ENCODE measurements around the gene DNAJC7. TPM values are rescaled to one million over a fixed set of nuclear protein-coding genes. Genes with fewer than 3 reads are reported as not detected.

The DNAJC7 gene
- total RNA-seq, 6 experiments from 2014 or later = 85.0 to 115 (median 100) TPM

DNA sequence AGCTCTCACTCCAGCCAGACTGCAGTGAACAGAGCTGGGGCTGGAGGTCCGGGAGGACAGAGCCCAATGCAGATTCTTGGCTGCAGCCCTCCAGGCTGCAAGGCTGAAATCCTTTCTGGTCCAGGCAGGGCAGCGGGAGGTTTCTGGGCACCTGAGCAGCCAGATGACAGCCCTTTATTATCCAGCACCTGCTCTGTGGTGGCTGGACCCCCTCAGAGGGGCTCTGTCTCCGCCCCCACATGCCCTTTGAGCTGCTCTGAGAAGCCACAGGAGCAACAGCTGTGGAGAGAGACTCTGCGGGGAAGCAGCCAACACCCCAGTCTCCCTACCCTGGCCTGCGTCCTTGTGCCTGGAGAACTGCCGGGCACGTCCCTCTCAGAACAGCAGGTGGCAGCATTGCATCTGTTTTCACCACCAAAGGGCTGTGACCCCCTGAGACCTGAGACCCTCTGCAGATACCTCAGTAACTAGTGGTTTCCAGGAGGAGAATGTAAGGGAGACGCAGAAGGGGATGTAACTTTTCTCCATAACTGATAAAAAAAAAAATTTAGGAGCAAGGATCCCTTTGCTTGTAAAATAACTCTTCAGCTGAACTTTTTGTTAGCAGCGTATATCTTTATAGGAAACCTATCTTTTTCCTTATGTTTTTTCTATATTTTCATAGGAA lies 54.3 kb downstream of the DNAJC7 start:
- Mint-ChIP-seq H3K27me3 (ENCODE audit: insufficient read depth) (peaks cover 9% of the 10 kb centered on the region), H3K4me3 (no peak overlapping the region), H3K4me1 (ENCODE audit: low read depth) (peaks cover 30% of the 10 kb centered on the region), H3K36me3 (ENCODE audit: low read depth) (peaks cover 5% of the 10 kb centered on the region), H3K27ac (no peak overlapping the region), H3K9me3 (no peaks in the 10 kb centered on the region)
- peak; percentile 48 for DNase-seq
- TF ChIP-seq, protein P1, sequence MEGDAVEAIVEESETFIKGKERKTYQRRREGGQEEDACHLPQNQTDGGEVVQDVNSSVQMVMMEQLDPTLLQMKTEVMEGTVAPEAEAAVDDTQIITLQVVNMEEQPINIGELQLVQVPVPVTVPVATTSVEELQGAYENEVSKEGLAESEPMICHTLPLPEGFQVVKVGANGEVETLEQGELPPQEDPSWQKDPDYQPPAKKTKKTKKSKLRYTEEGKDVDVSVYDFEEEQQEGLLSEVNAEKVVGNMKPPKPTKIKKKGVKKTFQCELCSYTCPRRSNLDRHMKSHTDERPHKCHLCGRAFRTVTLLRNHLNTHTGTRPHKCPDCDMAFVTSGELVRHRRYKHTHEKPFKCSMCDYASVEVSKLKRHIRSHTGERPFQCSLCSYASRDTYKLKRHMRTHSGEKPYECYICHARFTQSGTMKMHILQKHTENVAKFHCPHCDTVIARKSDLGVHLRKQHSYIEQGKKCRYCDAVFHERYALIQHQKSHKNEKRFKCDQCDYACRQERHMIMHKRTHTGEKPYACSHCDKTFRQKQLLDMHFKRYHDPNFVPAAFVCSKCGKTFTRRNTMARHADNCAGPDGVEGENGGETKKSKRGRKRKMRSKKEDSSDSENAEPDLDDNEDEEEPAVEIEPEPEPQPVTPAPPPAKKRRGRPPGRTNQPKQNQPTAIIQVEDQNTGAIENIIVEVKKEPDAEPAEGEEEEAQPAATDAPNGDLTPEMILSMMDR (IDR thresholded peaks at IDR 0.05) = peak; percentile 91

DNA sequence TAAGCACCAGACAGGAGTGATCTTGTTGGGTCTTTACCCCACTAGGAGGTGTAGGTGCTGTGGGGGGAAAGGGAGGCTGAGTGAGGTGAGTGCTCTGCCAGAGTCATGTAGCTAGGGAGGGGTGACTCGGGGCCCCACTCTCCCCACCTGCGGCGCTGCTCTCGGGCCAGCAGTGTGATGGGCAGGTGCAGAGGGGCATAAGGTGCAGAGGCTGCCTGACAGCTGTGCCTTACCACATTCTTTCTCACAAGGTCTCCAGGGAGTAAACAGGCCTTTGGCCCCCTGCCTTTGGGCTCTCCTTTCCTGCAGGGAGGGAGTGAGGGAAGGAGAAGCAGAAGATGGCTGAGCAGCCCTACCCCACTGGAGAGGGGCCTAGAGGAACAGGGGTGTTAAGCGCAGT lies 55.1 kb downstream of the DNAJC7 start:
- Mint-ChIP-seq H3K27ac (no peak overlapping the region), H3K4me1 (ENCODE audit: low read depth) (peaks cover 35% of the 10 kb centered on the region), H3K9me3 (no peaks in the 10 kb centered on the region), H3K4me3 (no peak overlapping the region), H3K36me3 (ENCODE audit: low read depth) (no peaks in the 10 kb centered on the region), H3K27me3 (ENCODE audit: insufficient read depth) (peaks cover 6% of the 10 kb centered on the region)
- TF ChIP-seq, protein P1 (IDR thresholded peaks at IDR 0.05) = no peak
- DNase-seq = no peak

DNA sequence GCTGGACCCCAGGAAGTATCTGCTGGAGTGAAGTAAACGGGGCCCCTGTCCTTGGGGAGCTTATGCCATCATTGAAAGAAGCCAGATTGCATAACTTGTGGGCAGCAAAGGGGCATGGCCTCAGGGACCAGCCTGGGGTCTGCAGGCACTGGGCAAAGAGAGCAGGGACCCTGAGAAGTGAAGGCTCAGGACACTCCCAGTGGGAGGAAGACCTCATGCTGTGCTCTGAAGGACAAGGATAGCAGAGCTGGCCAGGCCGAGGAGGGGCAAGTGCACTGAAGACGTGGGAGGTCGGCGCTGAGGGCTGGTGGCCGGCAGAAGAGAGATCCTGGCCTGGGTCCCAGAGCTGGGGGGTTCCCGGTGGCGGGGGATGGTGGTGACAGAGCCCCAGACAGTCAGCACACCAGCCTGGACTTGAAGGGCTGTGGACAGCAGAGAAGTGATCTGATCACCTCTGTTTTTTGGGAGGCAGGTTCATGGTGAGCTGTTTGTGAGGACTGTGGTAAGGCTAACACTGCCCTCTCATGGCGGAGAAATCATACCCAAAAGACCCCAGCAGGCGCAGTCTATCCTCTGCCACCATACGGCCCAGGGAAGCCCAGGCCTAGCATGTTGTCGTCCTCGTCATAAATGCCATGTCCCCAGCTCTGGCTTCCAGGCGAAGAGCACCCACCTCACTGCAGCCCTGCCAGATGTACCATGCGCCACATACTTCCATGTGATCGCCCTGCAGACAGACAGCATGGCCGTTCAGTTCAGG lies 57.7 kb downstream of the DNAJC7 start:
- H3K36me3 Mint-ChIP-seq (ENCODE audit: low read depth) = no peaks in the 10 kb centered on the region
- peaks cover 24% of the 10 kb centered on the region for H3K4me1 Mint-ChIP-seq (ENCODE audit: low read depth)
- peak; percentile 54 for DNase-seq
- TF ChIP-seq, protein P1 (IDR thresholded peaks at IDR 0.05) = peak; percentile 70
- H3K4me3 Mint-ChIP-seq = no peak overlapping the region
- no peak overlapping the region; the same call in 1 of the 2 replicates for H3K27ac Mint-ChIP-seq
- H3K9me3 Mint-ChIP-seq = no peaks in the 10 kb centered on the region
- peaks cover 3% of the 10 kb centered on the region for H3K27me3 Mint-ChIP-seq (ENCODE audit: insufficient read depth)

DNA sequence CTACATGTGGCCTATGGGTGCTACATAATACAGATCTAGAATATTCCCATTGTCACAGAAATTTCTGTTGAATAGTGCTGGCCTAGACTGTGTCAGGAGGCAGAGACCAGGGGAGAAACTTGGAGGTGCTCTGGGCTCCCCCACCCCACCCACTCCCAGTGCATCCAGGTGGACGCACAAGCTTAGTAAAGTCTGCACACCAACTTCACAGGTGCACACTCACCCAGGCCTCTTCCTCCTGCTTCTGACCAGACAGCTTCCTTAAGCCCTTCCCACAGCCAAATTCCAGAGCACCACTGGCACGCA lies 58.3 kb downstream of the DNAJC7 start:
- H3K4me3 Mint-ChIP-seq = no peak overlapping the region
- H3K27ac Mint-ChIP-seq = no peak overlapping the region
- peaks cover 3% of the 10 kb centered on the region for H3K27me3 Mint-ChIP-seq (ENCODE audit: insufficient read depth)
- H3K36me3 Mint-ChIP-seq (ENCODE audit: low read depth) = no peaks in the 10 kb centered on the region
- peaks cover 24% of the 10 kb centered on the region for H3K4me1 Mint-ChIP-seq (ENCODE audit: low read depth)
- H3K9me3 Mint-ChIP-seq = no peaks in the 10 kb centered on the region
- TF ChIP-seq, protein P1 (IDR thresholded peaks at IDR 0.05) = no peak
- DNase-seq = no peak

DNA sequence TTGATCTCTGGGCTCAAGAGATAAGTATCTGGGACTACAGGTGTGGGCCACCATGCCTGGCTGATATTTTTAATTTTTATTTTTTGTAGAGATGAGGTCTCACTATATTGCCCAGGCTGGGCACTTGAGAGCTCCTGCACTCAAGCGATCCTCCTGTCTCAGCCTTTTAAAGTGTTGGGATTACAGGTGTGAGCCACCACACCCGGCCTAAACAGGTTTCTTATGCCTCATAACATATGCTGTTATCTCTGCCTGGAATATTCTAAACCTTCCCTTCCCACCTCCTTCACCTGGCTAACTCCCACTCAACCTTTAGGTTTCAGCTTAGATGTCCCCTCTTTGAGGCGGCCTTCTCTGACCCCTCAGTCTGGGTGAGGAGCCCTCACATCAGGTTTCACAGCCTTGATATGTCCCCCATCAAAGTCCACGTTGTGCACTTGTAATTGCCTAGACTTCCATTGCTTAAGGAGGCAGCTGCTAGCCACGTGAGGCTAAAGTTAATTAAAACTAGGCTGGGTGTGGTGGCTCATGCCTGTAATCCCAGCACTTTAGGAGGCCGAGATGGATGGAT lies 59.3 kb downstream of the DNAJC7 start:
- no peak for DNase-seq
- Mint-ChIP-seq H3K27ac (no peak overlapping the region), H3K9me3 (no peaks in the 10 kb centered on the region), H3K36me3 (ENCODE audit: low read depth) (no peaks in the 10 kb centered on the region), H3K27me3 (ENCODE audit: insufficient read depth) (peaks cover 3% of the 10 kb centered on the region), H3K4me1 (ENCODE audit: low read depth) (peaks cover 24% of the 10 kb centered on the region), H3K4me3 (no peak overlapping the region)
- TF ChIP-seq, protein P1 (IDR thresholded peaks at IDR 0.05) = no peak
